HepG2 (cell line): ENCODE measurements around the gene SMO. TPM values are rescaled to one million over a fixed set of nuclear protein-coding genes. Genes with fewer than 3 reads are reported as not detected.

Experiments used
- BATF2 ChIP-seq: sonication (generic); formaldehyde crosslinking; IDR thresholded peaks from 2 replicates; pipeline ENCODE4 v1.8.0; 2022; ENCODE audit warnings: mild to moderate bottlenecking, missing genetic modification reagents, moderate library complexity
- DRAP1 ChIP-seq: IDR thresholded peaks from 2 replicates; pipeline ENCODE4 v1.6.1; 2016; ENCODE audit warnings: missing genetic modification reagents, missing compliant biosample characterization
- RARA ChIP-seq: IDR thresholded peaks from 2 replicates; pipeline ENCODE4 v1.6.1; 2016; ENCODE audit warnings: missing genetic modification reagents, missing compliant biosample characterization
- SRSF9 ChIP-seq: fragments of 200-400 bp; formaldehyde crosslinking; IDR thresholded peaks from 2 replicates; pipeline ENCODE4 v1.6.1; 2018; ENCODE audit warnings: borderline replicate concordance, mild to moderate bottlenecking, low read depth, low read length; ENCODE audit not compliant: insufficient read depth, poor library complexity, severe bottlenecking
- SRY ChIP-seq: sonication (generic); formaldehyde crosslinking; IDR thresholded peaks from 2 replicates; pipeline ENCODE4 v1.8.0; 2022; ENCODE audit warnings: mild to moderate bottlenecking, missing genetic modification reagents
- THAP8 ChIP-seq: sonication (generic); formaldehyde crosslinking; IDR thresholded peaks from 2 replicates; pipeline ENCODE4 v1.5.1; 2020; ENCODE audit warnings: missing genetic modification reagents, mild to moderate bottlenecking, borderline replicate concordance
- THRA ChIP-seq: sonication (generic); formaldehyde crosslinking; IDR thresholded peaks from 2 replicates; pipeline ENCODE4 v1.4.0; 2020; ENCODE audit warnings: missing genetic modification reagents, borderline replicate concordance
- USF2 ChIP-seq, 2 experiments: sonication (generic) in 1 of 2; formaldehyde crosslinking in 1 of 2; IDR thresholded peaks; 2 replicates each; pipeline versions ENCODE4 v1.5.1 to v1.6.1; 2011 to 2020; ENCODE audit warnings: borderline replicate concordance in 1 of 2, low read depth in 1 of 2, low read length in 1 of 2, mild to moderate bottlenecking in 1 of 2, missing genetic modification reagents in 1 of 2, moderate library complexity in 1 of 2
- ZBTB1 ChIP-seq: sonication (generic); formaldehyde crosslinking; IDR thresholded peaks from 2 replicates; pipeline ENCODE4 v1.4.0; 2020; ENCODE audit warnings: missing genetic modification reagents, borderline replicate concordance
- ZBTB46 ChIP-seq: sonication (generic); formaldehyde crosslinking; IDR thresholded peaks from 2 replicates; pipeline ENCODE4 v1.4.0; 2020; ENCODE audit warnings: mild to moderate bottlenecking, missing genetic modification reagents, borderline replicate concordance
- ZNF619 ChIP-seq: sonication (generic); formaldehyde crosslinking; IDR thresholded peaks from 2 replicates; pipeline ENCODE4 v1.4.0; 2020; ENCODE audit warnings: mild to moderate bottlenecking, missing genetic modification reagents
- ZNF639 ChIP-seq: conservative IDR thresholded peaks from 2 replicates; pipeline ENCODE4 v1.6.1; 2018; ENCODE audit warnings: missing genetic modification reagents
- ZNF703 ChIP-seq: sonication (generic); formaldehyde crosslinking; IDR thresholded peaks from 2 replicates; pipeline ENCODE4 v1.5.1; 2020; ENCODE audit warnings: missing genetic modification reagents, mild to moderate bottlenecking, moderate library complexity, borderline replicate concordance
- ZSCAN22 ChIP-seq: sonication (generic); formaldehyde crosslinking; IDR thresholded peaks from 2 replicates; pipeline ENCODE4 v1.4.0; 2020; ENCODE audit warnings: mild to moderate bottlenecking, missing genetic modification reagents
- ZSCAN5A ChIP-seq: sonication (generic); formaldehyde crosslinking; IDR thresholded peaks from 2 replicates; pipeline ENCODE4 v1.8.0; 2022; ENCODE audit warnings: mild to moderate bottlenecking, missing genetic modification reagents, borderline replicate concordance
- polyA plus RNA-seq, 8 experiments: library from polyadenylated mRNA; depleted of rRNA in 3 of 8; stranded (reverse) in 7 of 8; unstranded in 1 of 8; fragments of >200 nt; fragmentation: Illumina TruSeq in 4 of 8; extraction: Trizol in 4 of 8; gene quantifications; 2 replicates each; pipeline versions ENCODE4 v1.2.1 to v1.2.3, GENCODE V29; 2011 to 2016; ENCODE audit warnings: low read depth in 4 of 8, missing spikeins in 1 of 8, mixed read lengths in 1 of 8; ENCODE audit not compliant: insufficient read depth in 1 of 8
- total RNA-seq, 5 experiments: library from RNA; depleted of rRNA; stranded (reverse); fragments of >200 nt; fragmentation: Illumina TruSeq; extraction: Trizol; gene quantifications; 2 replicates each; pipeline ENCODE4 v1.2.3, GENCODE V29; 2016; ENCODE audit warnings: low read depth in 1 of 5

SMO gene
- total and polyA plus RNA-seq, 2 of the 13 experiments (the other 11 are each of a cell fraction or from before 2014, with no cell fraction given), result 23.8 to 32.3 TPM

- TF ChIP-seq THRA (CRISPR knock-in tag) (0 out of 2 replicates have a peak, but pooled peaks have one; percentile 44), DRAP1 (CRISPR knock-in tag) (peak; percentile 38; the same call in 1 of the 2 replicates), SRY (CRISPR knock-in tag) (no peak), BATF2 (CRISPR knock-in tag) (no peak), THAP8 (CRISPR knock-in tag) (no peak), ZBTB46 (CRISPR knock-in tag) (no peak), ZNF639 (CRISPR knock-in tag) (no peak), USF2 (IDR thresholded peaks at IDR 0.05; ENCODE audit: low read depth, low read length) (no peak), USF2 (CRISPR knock-in tag; IDR thresholded peaks at IDR 0.05; ENCODE audit: borderline replicate concordance) (no peak), ZNF619 (no peak), RARA (CRISPR knock-in tag) (no peak), ZSCAN5A (no peak), ZSCAN22 (CRISPR knock-in tag) (no peak), ZBTB1 (CRISPR knock-in tag) (no peak), ZNF703 (CRISPR knock-in tag) (no peak), SRSF9 (no peak)
Observed at GRCh38 chr7:129213828-129214227, 25.4 kb downstream of the SMO start (continued).
